ENCODE measurements around the gene TMEM87A.

- TF ChIP-seq POLR2A (IDR thresholded peaks at IDR 0.05), result no peak
- TF ChIP-seq, protein P1, sequence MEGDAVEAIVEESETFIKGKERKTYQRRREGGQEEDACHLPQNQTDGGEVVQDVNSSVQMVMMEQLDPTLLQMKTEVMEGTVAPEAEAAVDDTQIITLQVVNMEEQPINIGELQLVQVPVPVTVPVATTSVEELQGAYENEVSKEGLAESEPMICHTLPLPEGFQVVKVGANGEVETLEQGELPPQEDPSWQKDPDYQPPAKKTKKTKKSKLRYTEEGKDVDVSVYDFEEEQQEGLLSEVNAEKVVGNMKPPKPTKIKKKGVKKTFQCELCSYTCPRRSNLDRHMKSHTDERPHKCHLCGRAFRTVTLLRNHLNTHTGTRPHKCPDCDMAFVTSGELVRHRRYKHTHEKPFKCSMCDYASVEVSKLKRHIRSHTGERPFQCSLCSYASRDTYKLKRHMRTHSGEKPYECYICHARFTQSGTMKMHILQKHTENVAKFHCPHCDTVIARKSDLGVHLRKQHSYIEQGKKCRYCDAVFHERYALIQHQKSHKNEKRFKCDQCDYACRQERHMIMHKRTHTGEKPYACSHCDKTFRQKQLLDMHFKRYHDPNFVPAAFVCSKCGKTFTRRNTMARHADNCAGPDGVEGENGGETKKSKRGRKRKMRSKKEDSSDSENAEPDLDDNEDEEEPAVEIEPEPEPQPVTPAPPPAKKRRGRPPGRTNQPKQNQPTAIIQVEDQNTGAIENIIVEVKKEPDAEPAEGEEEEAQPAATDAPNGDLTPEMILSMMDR (IDR thresholded peaks at IDR 0.05), result no peak
These were observed 74.1 kb downstream of the TMEM87A start for GRCh38 chr15:42199126-42199525.

Data from thyroid gland (tissue), 4 donors.